ENCODE results near the gene GAS5.
"Not testable (repeated sequence)": the region's sequence is repeated elsewhere in the genome, so short reads cannot be mapped to it uniquely, and the experiment has no call there.

The GAS5 gene

DNA sequence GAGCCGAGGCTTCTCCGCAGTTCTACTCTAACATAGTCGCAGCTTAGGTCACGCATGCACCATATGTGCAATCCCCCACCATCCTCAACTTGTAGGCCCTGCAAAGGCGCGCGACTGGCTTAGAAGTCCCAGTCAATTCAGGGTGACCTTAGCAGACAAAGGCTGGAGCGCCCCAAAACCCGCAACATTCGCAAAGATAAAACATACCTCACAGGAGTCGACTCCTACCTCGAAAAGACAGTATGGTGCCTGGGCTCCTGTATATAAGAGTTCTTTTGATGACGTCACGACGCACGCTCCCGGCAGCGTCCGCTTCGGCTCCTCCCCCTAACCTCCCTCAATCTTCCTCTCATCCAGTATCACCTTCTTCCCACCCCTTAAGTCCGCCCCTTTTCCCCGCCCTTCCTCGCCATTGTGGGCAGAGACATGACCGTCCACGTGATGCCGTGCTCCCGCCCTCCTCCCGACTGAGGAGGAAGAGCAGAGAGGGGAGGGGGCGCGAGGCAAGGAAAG lies at the start of gene GAS5:
GAS5 (minus strand) TSS at position 237 of the 513 bp plus-strand sequence.
- DNase-seq, result peak; percentile 100

- DNase-seq, result no peak
Measured at GRCh38 chr1:173917149-173917548, 49.4 kb upstream of the GAS5 start, which contains the start of gene SERPINC1. TSS of gene SERPINC1 (minus strand) at chr1:173917327. CDS start at chr1:173917259, 68 bp downstream.

GRCh38 chr1:173916667-173917066 lies 48.9 kb upstream of the GAS5 start:
- DNase-seq, result no peak

DNA sequence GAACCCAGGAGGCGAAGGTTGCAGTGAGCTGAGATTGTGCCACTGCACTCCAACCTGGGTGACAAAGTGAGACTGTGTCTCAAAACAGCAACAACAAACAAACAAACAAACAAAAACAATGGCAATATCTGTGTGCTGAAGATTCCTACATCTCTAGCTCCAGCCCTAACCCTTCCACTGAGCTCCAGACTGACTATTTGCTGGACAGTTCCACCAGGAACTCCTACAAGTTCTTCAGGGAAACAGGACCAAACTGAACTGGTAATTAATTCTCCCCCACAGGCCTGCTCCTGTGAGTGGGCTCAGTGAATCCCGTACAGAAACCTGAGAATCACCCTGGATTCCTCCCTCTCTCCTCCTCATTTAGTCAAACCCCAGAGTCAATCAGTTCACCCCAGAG lies 47.8 kb upstream of the GAS5 start:
- no peak for DNase-seq

GRCh38 chr1:173914366-173914871 lies 46.6 kb upstream of the GAS5 start:
- DNase-seq, result peak; percentile 48

DNA sequence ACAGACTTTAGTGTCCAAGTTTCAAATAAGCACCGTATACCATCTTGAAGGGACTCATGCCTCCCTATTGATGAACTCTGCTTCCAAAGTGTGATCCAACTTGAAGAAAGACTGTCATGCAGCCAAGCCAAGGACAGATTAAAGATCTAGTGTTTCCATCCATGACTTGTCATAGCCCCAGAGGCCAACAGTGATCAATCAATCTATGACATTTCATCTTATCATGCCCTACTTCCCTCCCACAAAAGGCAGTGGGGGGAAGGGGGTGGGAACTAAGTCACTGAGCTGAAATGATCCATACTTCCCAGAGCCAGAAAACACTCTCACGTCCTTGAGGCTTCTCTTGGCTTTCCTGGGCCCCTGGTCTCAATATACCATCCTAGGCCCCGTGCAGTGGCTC lies 45.3 kb upstream of the GAS5 start:
- DNase-seq, result no peak

DNA sequence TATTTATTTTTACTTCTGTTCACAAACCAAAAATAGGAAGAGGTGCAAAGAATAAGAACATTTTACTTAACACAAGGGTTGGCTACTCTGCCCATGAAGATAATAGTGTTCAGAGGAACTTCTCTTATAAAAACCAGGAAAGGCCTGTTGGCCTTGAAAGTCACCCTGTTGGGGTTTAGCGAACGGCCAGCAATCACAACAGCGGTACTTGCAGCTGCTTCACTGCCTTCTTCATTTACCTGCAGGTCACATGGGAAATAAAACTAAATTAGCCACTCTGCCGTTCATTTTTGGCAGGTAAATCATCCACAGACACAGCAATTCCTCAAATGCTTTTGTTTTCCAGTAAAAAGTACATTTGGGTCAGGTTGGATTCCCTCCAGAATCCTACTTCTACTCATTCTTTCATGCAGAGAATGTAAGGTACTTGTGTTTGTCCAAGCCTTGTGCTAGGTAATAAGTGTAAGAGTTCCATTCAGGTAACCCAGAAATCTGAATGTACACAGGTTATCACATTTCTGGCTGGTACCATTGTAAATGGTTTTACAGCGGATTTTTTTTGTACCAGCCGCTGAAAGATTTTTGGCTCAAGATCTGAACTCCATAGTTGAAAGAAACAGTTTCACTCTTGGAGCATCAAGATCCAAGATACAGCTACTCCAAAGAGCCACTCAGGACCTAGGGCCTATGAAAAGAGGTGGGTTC lies 36.2 kb upstream of the GAS5 start:
- no peak for DNase-seq

- no peak for DNase-seq
Measured at GRCh38 chr1:173900992-173901391, 33.2 kb upstream of the GAS5 start.

GRCh38 chr1:173900427-173900826 lies 32.6 kb upstream of the GAS5 start:
- DNase-seq, result no peak

DNA sequence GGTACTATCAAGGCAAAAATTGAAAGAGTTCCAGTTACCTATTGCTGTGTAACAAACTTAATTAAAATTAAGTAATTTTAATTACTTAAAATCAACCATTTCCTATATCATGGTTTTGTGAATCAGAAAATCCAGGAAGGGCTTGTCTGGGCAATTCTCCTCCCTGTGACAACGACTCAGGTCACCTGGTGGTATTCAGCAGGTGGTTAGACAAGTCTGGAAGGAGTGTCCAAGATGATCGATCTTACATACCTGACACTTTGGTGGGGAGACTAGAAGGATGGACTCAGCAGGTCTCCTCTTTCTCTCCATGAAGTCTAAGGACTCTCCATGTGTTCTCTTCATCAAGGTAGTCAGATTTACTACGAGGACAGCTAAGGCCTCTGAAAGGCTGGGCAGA lies 26.4 kb upstream of the GAS5 start:
- no peak for DNase-seq

- no peak for DNase-seq
Measured at GRCh38 chr1:173893611-173894010, 25.8 kb upstream of the GAS5 start.

GRCh38 chr1:173889885-173890284 lies 22.1 kb upstream of the GAS5 start:
- no peak for DNase-seq

DNA sequence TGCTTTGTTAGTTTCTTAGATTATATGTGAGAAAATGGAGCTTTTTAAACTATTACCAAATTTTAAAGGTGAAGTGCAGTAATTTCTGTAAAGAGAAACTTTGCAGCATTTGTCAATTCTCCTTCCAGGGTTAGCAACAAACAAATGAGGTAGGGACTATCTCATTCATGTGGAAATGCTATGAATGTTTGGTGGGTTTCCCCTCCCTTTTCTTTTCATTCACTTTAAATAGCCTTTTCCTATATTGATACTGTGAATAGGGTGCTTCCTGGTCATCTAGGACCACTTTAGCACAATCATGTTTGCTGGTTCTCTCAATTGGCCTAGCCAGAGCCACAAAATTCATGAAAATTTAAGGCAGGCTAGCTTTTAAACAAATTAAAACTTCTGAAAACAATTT lies 21.0 kb upstream of the GAS5 start:
- DNase-seq, result no peak

DNA sequence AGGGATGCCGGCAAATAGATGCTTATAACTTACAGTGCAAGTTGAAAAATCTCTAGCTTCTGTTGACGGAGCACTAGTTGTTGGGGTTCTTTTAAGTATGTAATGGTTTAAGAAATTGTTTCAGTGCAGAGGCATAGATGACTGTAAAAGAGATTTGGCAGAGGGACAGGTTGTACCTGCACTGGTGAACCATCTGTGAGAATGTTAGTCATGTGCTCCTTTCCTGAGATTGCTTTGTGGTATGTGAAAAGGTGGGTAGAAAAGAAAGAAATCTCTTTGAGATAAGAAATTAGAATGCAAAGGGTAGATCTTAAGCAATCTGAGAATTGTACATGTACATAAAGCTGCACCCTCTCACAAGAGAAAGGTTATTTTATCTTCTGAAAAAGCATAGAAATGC lies 19.8 kb upstream of the GAS5 start:
- DNase-seq, result no peak

DNA sequence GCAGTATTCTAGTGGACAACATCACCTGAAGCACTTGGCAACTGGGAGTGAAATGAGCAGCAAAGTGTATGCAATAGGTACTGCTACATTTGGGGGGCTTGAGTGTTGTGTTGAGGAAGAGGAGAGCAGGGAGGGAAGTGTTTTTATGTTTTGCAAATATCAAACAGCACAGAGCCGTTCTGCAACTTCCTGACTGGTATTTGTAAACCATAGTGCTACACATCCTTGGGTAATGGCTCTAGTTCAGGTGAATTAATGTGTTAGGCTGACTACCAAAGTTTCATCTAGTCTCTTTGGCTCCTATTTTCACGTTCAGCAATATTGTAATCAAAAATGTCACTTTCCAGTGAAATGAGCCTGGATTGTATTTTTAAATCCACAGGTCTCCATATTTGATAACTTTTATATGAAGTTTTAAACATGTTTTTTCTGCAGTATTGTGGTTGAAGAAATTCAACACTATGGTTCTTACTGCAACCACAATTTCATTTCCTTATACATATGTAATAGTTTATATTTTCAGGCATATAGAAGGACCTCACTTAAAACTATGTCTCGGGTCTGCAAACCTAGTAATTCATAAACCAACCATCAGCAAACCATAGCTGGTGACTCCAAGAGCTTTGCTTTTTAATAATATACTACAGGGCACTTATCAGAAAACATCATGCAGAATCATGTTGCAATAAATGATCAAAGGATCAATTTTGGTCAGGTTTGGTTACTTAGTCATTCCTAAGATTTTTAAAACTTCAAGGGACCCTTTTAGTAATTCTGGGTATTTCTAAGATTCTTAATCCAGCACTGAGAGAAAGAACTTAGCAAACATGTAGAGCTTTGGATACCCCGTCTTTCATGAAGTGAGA lies 19.2 kb upstream of the GAS5 start:
- DNase-seq, result no peak

GRCh38 chr1:173884701-173885100 lies 16.9 kb upstream of the GAS5 start:
- no peak for DNase-seq

DNA sequence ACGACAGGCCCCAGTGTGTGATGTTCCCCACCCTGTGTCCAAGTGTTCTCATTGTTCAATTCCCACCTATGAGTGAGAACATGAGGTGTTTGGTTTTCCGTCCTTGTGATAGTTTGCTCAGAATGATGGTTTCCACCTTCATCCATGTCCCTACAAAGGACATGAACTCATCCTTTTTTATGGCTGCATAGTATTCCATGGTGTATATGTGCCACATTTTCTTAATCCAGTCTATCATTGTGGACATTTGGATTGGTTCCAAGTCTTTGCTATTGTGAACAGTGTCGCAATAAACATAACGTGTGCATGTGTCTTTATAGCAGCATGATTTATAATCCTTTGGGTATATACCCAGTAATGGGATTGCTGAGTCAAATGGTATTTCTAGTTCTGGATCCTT lies 13.3 kb upstream of the GAS5 start:
- not testable (repeated sequence) for DNase-seq

GRCh38 chr1:173878251-173878650 lies 10.5 kb upstream of the GAS5 start:
- DNase-seq, result no peak

GRCh38 chr1:173876732-173877131 lies 8.9 kb upstream of the GAS5 start:
- no peak for DNase-seq

DNA sequence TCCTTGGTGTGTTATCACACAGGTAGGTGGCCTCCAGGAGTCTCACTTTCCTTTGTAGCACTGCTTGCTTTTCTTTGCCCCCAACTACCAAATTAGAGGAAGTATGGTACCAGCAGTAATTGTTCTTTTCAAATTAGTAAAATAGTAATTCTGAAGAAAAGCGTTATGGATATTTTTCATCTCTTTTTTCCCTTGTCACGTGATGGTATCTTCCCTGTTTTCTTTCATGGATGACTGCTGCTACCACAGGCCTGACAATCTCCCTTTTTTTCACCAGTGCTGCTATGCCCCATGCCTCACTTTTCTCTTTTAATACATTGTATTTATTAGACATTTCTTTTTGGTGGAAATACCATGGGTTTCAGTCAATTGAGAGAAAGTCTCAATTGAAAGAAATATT lies 3.7 kb upstream of the GAS5 start:
- no peak for DNase-seq

- DNase-seq, result no peak
Measured at GRCh38 chr1:173871091-173871490, 3.3 kb upstream of the GAS5 start.

- DNase-seq, result no peak
Measured at GRCh38 chr1:173870252-173871075, 2.7 kb upstream of the GAS5 start.

DNA sequence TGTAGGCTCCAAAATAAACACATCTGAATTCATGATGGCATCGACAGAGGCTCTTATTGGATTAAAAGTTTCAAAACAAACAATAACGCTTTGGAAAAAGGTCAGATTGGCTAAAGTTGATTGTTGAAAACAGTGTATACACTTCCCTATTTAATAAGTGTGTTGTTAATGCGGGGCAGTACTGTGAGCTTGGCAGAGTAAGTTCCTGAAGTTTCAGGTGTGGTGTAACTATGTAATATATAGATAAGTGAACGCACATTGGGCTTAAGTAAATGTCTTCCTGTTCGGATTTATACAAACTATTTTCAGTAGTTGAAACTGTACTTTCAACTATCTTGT lies 1.2 kb upstream of the GAS5 start:
- DNase-seq, result no peak

All from NCI-H526 treated with DMSO at 0.1 percent for 48 hours (cell line).